ENCODE measurements around the gene GALNT18. TPM values are rescaled to one million over a fixed set of nuclear protein-coding genes. Genes with fewer than 3 reads are reported as not detected.

The GALNT18 gene
- total and polyA plus RNA-seq, 7 donors, result 4.6 to 32.4 (median 8.3) TPM

- Histone ChIP-seq H3K9me3 (no peaks in the 10 kb centered on the region), H3K27ac (no peak overlapping the region), H3K36me3 (ENCODE audit: insufficient read depth in 1 of 2, low read depth in 1 of 2) (no peaks in the 10 kb centered on the region), H3K27me3 (ENCODE audit: insufficient read depth in 3 of 3, low read length in 2 of 3) (no peaks in the 10 kb centered on the region), H3K4me3 (no peak overlapping the region), H3K4me1 (peaks cover 12% of the 10 kb centered on the region)
- intact Hi-C loops (cut with DNase I), result loop anchor here (10.0 kb wide), 2 partner anchors 371 to 381 kb away; no protein-coding TSS in a partner anchor
- TF ChIP-seq, protein P1, sequence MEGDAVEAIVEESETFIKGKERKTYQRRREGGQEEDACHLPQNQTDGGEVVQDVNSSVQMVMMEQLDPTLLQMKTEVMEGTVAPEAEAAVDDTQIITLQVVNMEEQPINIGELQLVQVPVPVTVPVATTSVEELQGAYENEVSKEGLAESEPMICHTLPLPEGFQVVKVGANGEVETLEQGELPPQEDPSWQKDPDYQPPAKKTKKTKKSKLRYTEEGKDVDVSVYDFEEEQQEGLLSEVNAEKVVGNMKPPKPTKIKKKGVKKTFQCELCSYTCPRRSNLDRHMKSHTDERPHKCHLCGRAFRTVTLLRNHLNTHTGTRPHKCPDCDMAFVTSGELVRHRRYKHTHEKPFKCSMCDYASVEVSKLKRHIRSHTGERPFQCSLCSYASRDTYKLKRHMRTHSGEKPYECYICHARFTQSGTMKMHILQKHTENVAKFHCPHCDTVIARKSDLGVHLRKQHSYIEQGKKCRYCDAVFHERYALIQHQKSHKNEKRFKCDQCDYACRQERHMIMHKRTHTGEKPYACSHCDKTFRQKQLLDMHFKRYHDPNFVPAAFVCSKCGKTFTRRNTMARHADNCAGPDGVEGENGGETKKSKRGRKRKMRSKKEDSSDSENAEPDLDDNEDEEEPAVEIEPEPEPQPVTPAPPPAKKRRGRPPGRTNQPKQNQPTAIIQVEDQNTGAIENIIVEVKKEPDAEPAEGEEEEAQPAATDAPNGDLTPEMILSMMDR (IDR thresholded peaks at IDR 0.05), result no peak
- ATAC-seq (peak in 3 of 4 donors; percentile 61 to 71 (median 71)), DNase-seq (no peak)
- 33 to 43% (median 39%) methylated on average over 20 of the region's 20 CpGs for WGBS, 3 donors
Observed at GRCh38 chr11:11403763-11404725, 217.8 kb downstream of the GALNT18 start.

GRCh38 chr11:11401960-11402535 is 219.8 kb downstream of the GALNT18 start:
- H3K4me1 ChIP-seq, result peaks cover 3% of the 10 kb centered on the region
- TF ChIP-seq, protein P1 (IDR thresholded peaks at IDR 0.05), result no peak
- no peak overlapping the region for H3K4me3 ChIP-seq
- WGBS, 3 donors, result 83 to 90% (median 90%) methylated on average over 3 of the region's 3 CpGs
- H3K27me3 ChIP-seq (ENCODE audit: insufficient read depth in 3 of 3, low read length in 2 of 3), result no peaks in the 10 kb centered on the region
- DNase-seq, result no peak
- no peak overlapping the region for H3K27ac ChIP-seq
- H3K36me3 ChIP-seq (ENCODE audit: insufficient read depth in 1 of 2, low read depth in 1 of 2), result no peaks in the 10 kb centered on the region
- intact Hi-C loops (cut with DNase I), result loop anchor here (10.0 kb wide), 2 partner anchors 373 to 383 kb away; no protein-coding TSS in a partner anchor
- no peak for ATAC-seq
- no peaks in the 10 kb centered on the region for H3K9me3 ChIP-seq

DNA sequence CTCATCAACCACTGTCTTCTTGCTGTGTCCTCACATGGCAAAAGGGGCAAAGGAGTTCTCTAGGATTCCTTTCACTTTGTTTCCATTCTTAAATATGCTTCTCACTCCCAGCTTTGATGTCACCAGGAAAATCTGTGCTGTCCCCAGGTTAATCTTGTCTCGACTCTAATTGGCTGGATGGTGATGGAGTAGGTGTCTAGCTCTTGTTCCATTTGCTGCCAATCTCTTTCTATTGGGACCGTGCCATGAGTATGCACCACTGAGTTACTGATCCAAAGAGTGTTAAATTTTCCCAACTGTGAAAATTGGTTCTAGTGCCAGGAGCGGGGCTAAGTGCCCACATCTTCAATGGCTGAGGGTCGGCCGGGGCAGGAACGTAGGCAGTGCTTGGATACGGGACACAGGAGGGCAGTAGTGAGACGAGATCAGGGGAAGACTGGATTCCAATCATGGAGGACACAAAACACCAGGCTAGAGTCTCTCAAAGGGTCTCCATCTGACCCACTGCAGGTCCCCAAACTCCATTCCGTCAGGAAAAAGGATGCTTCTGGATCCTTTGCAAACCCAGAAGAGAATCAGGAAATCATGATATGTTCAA is 221.1 kb downstream of the GALNT18 start:
- TF ChIP-seq, protein P1 (IDR thresholded peaks at IDR 0.05), result peak; percentile 17
- 64 to 82% (median 66%) methylated on average over 9 of the region's 9 CpGs for WGBS, 3 donors
- no peak overlapping the region for H3K4me3 ChIP-seq
- no peaks in the 10 kb centered on the region for H3K36me3 ChIP-seq (ENCODE audit: insufficient read depth in 1 of 2, low read depth in 1 of 2)
- peaks cover 3% of the 10 kb centered on the region for H3K4me1 ChIP-seq
- intact Hi-C loops (cut with DNase I), result loop anchor here (10.0 kb wide), 2 partner anchors 374 to 384 kb away; no protein-coding TSS in a partner anchor
- H3K27ac ChIP-seq, result no peak overlapping the region
- no peaks in the 10 kb centered on the region for H3K27me3 ChIP-seq (ENCODE audit: insufficient read depth in 3 of 3, low read length in 2 of 3)
- peak in 2 of 4 donors; percentile 39 to 51 for ATAC-seq
- H3K9me3 ChIP-seq, result no peaks in the 10 kb centered on the region
- no peak for DNase-seq

- Histone ChIP-seq H3K4me1 (peaks cover 3% of the 10 kb centered on the region), H3K9me3 (no peaks in the 10 kb centered on the region), H3K4me3 (no peak overlapping the region), H3K27me3 (ENCODE audit: insufficient read depth in 3 of 3, low read length in 2 of 3) (no peaks in the 10 kb centered on the region), H3K27ac (no peak overlapping the region), H3K36me3 (ENCODE audit: insufficient read depth in 1 of 2, low read depth in 1 of 2) (no peaks in the 10 kb centered on the region)
- no peak for ATAC-seq
- TF ChIP-seq, protein P1 (IDR thresholded peaks at IDR 0.05), result no peak
- DNase-seq, result no peak
- WGBS, 3 donors, result 97 to 99% (median 99%) methylated on average over 3 of the region's 3 CpGs
- intact Hi-C loops (cut with DNase I), result loop anchor here (10.0 kb wide), 2 partner anchors 375 to 385 kb away; no protein-coding TSS in a partner anchor
Observed at GRCh38 chr11:11400121-11400520, 221.7 kb downstream of the GALNT18 start.
